GM20000 (cell line): Measurements from ENCODE around the gene ADAMTSL3.

Experiments
- DNase-seq: peaks from one replicate; pipeline ENCODE4 v3.0.0; 2012; ENCODE audit warnings: low spot score
- CTCF ChIP-seq: IDR thresholded peaks from 2 replicates; pipeline ENCODE4 v1.5.1; 2012; ENCODE audit warnings: mild to moderate bottlenecking, control low read depth; ENCODE audit errors: extremely low read depth, missing control alignments

Gene ADAMTSL3

GRCh38 chr15:83992324-83993031, 338.6 kb downstream of the ADAMTSL3 start:
- DNase-seq = peak; percentile 30
- no peak for TF ChIP-seq CTCF

GRCh38 chr15:83993591-83993990, 339.7 kb downstream of the ADAMTSL3 start:
- TF ChIP-seq CTCF = no peak
- no peak for DNase-seq

GRCh38 chr15:83998486-83998885, 344.6 kb downstream of the ADAMTSL3 start:
- no peak for DNase-seq

GRCh38 chr15:83999396-84000135, 345.6 kb downstream of the ADAMTSL3 start:
- DNase-seq = no peak
- no peak for TF ChIP-seq CTCF

More at GRCh38 chr15:83998486-83998885, 344.6 kb downstream of the ADAMTSL3 start:
- no peak for TF ChIP-seq CTCF

- TF ChIP-seq CTCF = no peak
- no peak for DNase-seq
Measured at GRCh38 chr15:84001037-84001436, 347.1 kb downstream of the ADAMTSL3 start.

GRCh38 chr15:84001655-84002054, 347.7 kb downstream of the ADAMTSL3 start:
- no peak for DNase-seq

More at GRCh38 chr15:84001655-84002054, 347.7 kb downstream of the ADAMTSL3 start:
- TF ChIP-seq CTCF = no peak
